PC-9 (cell line): ENCODE data around the gene PLPP1.

Experiments used
- CTCF ChIP-seq: fragments of 200-600 bp; sonication (generic); conservative IDR thresholded peaks from 2 replicates; pipeline ENCODE4 v1.6.1; 2017; ENCODE audit warnings: mixed run types, antibody characterized with exemption, mild to moderate bottlenecking, moderate library complexity
- EZH2 ChIP-seq: fragments of 200-600 bp; sonication (generic); IDR thresholded peaks from 2 replicates; pipeline ENCODE4 v1.8.0; 2017; ENCODE audit warnings: antibody characterized with exemption, low read depth

GRCh38 chr5:55472642-55473041 is 62.1 kb downstream of the PLPP1 start:
- TF ChIP-seq CTCF (no peak), EZH2 (no peak)
